GM18517 (cell line): ENCODE data around the gene TNIP3.
A peak's percentile ranks its signal among the peaks of the same experiment; 100 is the strongest.

Experiments
- ATAC-seq: cut with Tn5 transposase; IDR thresholded peaks from one replicate; pipeline ENCODE4 v1.9.1; 2021; ENCODE audit warnings: mild to moderate bottlenecking, moderate library complexity; ENCODE audit not compliant: unreplicated experiment

TNIP3 gene

DNA sequence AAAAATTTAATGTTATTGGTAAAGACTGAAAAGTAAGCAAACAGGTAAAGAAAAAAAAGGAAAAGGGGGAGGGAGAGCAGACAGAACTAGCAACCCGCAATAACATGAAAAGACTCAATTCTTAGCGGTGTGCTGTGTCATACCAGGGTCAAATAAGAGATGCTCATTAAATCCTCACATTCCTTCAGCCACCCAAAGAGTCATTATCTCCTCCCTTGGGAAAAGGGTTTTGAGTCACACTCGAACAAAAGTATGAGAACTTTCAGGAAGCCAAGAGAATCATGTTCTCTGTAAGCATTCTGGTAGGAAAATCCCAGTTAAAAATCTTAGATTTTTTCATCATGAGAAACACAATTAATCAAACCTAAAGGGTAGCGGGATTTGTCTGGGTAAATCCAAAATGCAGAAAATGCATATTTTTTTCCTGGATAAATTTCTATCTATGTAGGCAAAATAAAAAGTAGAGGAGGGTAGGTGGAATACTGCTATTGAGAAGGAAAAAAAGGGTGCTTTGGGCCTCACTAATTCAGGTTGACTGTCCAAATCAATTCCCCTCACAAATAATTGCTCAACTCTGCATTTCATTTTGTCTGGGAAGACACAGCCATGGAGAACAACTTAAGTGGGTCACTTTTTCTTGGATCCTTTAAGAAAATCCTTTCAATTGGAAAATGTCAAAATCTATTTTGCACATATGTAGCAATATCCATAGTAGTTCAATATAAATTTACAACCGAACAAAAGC lies 23.2 kb downstream of the TNIP3 start:
- ATAC-seq = no peak

DNA sequence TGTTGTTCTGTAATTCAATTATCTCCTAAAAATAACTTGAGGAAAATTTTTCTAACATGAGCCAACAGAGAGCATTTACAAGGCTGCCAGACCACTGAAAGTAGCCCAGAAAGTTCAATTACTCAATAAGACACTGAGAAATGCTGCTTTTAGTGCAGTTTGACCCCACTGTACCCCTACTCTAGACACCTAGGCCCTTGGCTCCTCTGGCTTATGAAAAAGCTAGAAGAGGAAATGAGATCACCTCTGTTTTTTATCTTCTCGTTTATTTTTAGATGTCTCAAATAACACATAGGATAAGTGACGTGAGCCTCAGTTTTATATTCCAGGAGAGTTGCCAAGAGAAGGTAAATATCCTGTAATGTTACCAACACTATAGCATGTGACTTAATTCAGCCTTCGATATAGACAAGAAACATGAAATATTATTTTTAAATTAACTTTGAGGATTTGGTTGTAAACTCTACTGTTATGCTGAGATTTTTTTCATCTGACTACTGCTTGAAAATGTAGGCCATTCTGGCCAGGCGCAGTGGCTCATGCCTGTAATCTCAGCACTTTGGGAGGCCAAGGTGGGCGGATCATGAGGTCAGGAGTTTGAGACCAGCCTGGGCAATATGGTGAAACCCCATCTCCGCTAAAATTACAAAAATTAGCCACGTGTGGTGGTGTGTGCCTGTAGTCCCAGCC lies 24.4 kb downstream of the TNIP3 start:
- peak; percentile 83 for ATAC-seq

DNA sequence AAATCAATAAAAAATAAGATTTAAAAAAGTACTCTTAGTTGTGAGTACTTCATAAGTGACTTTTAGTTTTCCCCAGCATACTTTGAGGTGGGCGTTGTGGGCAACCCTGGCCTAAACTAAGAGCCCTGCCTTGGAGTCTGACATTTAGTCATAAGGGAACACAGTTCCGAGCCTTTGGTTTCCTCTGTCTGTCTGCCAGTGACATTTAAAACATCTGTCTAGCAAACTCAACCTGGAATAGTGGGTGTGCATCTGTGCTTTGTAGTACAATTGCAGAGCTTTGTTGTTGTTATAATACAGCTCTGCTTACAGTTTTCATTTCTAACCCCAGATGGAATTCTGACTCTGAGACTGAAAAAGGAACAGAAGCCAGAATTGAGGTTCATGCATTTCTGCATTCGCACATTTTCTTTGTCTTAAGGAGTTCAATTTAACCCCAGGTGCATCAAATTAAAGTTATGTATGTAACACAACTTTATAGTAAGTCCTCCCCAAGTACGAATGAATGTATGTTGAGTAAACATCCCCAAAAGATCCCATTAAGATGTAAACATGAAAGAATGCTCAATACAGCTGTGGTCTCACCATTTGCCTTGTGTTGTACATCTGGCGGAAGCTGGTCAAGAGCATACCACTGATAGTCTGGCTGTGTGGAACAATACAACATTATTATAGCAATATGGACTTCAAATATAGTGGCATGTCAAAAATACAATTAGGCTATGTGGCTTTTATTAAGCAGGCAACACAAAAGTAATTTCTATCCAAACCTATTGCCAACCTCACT lies 25.9 kb downstream of the TNIP3 start:
- no peak for ATAC-seq

DNA sequence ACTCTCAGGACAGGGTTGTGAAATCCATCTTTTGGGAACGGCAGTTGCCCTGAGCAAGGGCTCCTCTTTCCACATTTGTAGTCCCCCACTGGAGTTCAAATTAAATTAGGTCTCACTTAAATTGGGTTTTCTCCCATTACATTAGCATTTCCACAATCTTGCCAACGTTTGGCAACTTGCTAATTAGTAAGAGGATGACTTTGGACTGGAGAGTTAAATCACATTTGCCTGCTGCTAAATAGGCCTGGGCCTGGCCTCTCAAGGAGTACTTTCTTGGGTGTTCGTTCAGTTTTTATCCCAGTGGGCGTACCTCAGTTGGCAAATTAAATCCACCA lies 33.8 kb downstream of the TNIP3 start:
- ATAC-seq = no peak

DNA sequence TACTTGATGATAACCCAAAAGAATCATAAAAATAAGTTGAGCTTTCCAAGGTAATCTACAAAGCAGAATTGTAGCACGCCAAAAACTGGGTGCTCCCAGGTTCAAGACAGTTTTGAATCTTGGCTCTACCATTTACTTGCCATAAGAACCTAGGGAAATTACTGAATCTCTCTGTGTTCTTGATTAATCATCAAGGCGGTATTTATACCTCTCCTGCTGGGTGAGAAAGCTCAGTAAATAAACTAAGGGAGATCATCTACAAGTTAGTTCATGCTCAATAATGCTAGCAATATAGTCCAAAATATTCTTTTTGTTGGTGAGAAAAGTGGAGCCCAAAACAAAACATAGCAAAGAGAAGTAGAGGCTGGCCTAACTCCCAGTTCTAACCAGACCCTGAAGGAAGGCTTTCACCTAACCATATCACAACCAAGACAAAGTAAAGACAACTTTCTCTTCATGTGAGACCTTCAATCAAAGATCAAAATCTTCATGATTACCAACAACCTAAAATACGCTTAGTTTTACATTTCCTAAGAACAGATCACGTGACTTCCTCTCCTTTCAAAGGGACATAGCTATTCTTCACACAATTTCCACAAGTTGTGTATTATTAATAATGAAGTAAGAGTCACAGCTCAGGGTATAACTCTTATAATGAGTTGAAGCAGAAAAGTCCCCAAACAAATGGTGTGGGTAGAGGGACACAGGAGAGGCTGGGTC lies 34.4 kb downstream of the TNIP3 start:
- ATAC-seq = no peak

DNA sequence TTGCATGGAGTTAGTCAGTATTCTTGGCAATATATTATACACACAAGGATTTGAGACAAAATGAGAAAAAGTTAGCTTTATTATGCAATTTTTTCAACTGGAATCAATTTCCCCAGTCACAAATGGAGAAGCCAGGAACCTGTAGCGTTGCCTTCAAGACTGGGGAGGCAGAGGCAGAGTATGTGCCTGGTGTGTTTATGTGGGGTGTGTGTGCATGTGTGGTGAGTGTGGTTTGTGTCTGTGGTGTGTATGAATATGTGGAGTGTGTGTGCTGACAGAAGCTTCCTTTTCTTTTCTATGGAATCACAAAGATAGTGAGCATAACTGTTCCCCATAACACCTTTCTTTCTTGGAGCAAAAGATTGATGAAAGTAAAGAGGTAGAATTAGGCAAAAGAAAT lies 37.0 kb downstream of the TNIP3 start:
- no peak for ATAC-seq

DNA sequence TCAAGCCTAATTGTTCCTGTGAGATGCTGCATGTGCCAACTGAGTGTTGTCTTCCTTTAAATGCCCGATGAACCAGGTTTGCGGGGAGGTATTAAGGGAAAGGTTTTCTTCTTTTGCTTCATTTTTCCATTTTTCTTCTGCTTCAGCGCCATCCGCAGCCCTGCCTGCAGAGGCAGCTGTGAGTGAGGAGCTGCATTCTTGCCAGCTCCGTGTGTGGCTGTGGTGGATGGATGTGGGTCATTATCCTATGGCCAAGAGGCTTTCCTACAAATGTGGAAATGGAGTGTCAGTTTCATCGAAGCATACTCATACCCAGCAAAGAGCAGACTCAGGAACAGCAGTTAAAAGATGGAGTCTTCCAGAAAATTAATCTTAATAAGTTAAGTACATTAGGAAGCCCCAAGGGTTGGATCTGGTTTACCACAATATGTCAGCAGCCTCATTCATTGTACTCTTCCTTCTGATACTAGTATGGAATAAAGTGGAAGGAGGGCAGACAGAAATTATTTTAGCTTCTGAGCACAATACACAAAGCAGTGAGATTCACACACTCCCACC lies 37.6 kb downstream of the TNIP3 start:
- no peak for ATAC-seq

DNA sequence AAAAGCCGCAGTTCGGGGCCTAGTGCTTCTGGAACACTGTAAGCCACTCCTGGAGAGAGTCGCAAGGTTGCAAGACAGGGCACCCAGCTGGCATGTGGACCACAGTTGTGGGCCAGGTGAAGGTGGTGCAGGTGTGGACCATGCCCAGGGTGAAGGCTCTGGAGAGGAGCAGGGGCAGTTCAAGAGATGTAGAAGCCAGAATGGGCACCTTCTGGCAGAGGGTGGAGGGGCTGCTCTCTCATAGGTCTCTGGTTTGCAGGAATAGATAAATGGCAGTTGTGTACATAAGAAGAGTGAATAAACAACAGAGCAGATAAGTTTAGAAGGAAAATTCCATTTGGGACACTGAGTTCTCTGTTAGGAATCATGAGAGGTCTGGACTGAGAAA lies 38.6 kb downstream of the TNIP3 start:
- ATAC-seq = no peak

DNA sequence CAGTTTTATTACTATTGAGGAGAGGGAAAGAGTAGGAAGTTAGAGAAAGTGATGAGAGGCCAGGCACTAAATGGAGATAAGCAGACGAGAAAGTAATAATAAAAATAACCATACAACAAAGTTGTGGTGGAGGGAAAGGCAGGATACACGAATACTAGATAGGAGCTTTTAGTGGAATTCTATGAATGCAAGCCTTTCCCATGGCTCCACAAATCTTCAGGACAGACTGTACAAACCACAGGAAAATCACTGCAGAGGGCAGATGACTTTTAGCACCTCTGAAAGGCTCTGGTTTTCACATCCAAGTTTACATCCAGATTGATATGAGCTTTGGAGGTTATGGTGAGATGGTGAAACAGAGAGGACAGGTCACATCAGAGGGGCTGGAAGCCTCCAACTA lies 41.5 kb downstream of the TNIP3 start:
- ATAC-seq = no peak

DNA sequence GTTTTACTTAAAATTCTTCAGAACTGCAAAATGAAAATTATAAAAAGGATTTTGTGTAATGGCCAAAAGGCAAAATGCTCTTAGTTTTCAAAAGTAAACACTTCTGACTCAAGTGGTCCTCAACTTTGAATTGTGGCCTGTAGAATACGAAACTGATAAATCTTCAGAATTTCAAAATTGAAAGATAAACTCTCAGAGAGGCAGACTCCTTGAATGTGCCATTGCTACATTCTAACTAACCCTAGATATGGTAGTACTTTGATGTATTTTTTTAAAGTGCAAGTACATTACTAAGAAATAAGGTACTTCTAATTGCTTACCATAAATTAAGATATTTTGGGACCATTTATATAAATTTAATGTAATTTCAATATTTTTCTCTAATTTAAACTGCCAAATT lies 44.4 kb downstream of the TNIP3 start:
- no peak for ATAC-seq

DNA sequence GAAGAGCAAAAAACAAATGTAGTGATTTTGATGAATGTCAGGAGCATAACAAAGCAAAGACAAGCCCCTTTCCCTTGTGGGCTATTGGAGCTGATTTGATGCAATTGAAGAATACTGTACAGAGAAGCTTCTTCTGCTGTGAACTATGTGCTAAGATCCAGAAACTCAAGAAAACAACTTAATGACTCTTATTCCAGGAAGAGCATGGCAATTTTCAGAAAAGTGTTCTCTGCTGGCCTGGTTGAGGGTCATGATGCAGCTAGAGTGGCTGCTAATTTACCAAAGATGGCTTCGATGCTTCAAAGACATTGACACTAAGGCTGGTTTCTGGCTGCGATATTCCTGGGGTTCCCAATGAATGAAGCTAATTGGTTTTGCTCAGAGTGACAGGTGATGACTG lies 45.8 kb downstream of the TNIP3 start:
- ATAC-seq = no peak

DNA sequence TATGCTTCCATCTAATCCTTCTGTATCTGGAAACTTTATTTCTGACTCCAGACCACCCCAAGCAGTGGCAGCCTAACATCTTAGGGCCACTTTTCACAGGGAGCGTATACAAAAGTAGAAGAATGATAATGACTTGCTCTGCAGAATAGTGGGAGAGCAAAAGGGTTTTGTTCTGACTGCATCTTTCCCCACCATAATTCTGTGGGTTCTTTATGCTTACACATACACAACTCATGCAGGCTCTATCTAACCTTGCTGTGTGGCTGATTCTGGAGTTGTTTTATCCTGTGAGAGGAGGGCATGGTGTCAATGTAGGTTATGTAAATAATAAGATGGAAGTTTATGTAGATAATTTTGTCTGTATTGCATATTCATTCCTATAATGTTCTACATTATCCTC lies 49.4 kb downstream of the TNIP3 start:
- no peak for ATAC-seq

DNA sequence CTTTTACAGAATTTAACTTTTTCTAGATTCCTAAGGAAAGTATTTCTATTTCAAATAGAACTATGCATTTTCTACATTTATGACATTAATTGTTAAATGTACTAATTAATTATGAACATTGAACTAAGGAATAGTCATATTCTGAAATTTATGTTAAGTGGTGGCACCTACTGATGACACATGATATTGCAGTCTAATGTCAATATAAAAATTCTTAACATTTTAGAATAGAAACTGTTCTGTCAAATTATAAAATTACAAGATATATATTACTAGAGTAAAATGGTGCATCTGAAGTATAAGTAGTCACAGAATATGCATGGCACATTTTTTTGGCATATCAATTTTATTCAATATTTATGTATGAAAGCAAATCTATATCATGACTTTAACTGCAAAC lies 51.6 kb downstream of the TNIP3 start:
- ATAC-seq = no peak

DNA sequence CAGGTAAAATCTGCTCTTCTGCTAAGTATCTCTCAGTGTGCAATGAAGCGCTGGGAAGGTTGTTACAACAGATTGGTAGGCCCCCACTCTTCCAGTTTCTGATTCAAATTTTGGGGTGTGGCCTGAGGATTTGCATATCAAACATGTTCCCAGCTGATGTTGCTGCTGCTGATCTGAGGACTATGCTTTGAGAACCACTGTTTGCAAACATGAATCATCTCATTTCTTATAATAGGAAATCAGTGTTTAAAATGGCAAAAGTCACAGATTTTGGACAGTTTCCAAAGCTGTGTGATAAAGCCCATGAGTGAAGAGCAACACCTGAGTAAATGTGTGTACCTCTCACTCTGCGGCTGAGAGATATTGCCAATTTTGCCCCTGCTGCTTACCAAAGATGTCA lies 55.6 kb downstream of the TNIP3 start:
- no peak for ATAC-seq

DNA sequence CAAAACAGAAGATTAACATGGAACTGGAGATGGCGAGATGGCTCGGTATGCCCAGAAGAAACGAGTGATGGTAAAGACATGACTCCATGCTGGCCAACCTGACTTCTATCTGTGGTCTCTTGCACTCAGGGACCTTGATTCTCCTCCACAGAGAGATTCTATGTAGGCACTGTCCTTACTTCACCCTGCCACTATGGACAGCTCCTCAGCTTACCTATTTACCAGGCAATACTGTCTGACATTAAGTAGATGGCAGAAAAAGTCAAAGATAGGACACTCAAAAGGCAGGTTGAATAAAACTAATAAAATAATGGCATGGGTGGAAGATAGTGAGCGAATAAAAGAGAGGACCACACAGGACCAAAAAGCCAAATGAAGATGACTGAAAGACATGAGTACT lies 56.6 kb downstream of the TNIP3 start:
- ATAC-seq = no peak

DNA sequence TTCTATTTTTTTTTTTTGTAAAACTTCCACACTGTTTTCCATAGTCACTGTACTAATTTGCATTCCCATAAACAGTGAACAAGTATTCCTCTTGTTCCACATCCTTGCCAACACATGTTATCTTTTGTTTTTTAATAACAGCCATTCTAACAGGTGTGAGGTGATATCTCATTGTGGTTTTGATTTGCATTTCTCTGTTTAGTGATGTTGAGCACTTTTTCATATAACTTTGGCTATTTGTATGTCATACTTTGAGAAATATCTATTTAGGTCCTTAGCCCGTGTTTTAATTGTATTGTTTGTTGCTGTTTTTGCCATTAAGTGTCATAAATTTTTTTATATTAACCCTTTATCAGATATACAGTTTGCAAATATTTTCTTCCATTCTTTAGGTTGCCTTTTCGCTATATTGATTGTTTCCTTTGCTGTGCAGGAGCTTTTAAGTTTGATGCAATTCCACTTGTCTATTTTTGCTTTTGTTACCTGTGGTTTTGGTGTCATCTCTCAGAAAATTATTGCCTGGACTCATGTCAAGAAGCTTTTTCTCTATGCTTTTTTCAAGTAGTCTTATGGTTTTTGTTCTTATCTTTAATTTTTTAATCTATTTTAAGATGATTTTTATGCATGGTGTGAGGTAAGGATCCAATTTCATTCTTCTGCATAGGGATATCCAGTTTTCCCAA lies 63.9 kb downstream of the TNIP3 start:
- ATAC-seq = peak; percentile 75

DNA sequence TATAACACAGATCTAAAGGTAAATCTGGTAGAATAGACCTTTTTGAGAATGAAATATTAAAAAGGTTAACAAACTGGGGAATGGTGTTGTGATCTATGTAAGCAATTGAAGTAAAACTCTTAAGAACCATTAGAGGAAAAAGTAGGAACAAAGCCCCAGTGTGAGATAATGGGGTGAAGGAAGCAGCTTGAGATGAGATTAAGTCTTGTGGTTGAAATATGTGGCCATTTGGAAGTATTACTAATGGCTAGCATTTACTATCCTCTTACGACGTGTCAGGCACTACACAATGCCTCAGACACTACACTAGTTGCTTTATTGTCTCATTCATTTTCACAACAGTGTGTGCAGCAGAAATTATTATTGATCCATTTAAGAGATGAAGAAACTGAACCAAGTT lies 65.9 kb downstream of the TNIP3 start:
- no peak for ATAC-seq

DNA sequence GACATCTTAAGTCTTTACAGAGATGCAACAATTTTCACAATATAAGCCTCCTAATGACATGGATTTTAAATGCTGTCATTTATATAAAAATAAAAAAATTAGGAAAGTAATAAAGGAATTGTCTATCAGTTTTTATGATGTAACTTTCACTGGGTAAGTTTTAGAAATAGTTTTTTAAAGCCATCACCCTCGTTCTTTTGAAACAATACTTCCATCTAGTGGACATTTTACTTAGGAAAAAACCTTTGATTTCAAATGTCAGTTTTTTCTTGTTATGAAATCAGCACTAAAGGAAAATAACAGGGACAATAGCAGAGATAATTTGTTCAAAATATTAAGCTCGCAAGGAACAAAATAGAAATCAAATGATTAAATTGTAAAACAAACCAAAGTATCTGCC lies 67.5 kb downstream of the TNIP3 start:
- ATAC-seq = no peak

DNA sequence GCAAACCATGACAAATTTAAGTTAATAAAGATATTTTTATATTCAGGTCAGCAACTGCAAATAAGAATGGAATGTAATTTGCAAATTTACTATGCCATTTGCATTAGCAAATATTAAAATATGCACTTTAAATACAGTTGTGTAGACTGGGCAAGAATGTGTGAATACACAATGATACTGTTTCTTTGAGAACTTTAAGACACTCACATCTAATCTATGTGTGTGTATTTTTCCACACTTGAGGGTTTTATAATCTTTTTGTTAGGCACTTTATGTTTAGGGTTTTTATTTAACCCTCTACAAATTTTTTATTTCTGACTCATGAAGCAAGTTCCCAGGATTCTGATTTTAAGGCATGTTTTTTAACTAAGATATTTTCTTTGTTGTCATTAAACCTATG lies 67.9 kb downstream of the TNIP3 start:
- ATAC-seq = no peak

DNA sequence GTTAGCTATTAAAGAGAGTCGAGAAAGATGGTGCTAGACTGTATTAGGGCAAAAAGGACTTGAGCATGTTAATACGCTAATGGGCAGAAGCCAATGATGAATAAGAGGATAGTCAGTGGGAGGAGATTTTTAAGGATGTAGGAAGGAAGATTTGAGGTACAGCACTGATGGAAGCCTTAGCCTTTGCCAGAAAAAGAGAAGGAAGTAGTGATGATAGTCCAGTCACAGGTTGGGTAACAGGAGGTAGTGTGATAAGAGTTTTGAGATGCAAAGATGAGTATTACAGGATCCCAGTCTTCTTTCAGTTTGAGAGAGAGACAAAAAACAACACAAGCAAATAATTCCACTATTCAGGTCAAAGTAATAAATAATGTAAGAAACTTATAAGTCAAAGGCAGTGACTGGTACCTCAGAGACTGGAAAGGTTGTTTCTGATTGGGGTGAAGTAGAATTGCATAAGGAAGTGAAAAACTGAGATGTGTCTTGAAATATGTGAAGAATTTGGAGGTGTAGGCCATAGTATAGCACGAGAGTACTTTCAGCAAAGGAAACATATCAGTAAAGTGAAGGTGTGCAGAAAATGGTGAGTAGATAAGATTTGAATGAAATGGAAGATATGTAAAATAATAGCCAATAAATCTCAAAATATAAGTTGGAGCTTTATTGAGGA lies 69.7 kb downstream of the TNIP3 start:
- no peak for ATAC-seq
